ENCODE data around the gene NDUFA11.

NDUFA11 gene

DNA sequence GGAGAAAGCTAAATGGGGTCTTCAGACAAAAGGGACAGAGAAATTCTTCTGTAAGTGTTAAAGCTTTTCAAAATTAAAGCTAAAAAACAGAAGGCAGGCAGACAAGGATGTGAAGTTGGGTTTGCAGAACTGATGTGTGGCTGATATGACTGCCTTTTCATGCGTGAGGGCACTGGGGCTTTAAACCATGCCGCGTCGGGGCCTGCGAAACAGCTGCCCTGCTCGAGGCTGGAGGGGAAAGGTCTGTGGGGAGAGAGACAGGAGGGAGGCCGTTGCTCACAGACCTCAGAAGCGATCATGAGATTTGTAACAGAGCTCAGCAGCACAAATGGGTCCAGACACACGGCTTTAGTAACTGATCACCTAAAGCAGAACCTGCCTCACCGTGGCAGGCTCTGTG is 34.0 kb upstream of the NDUFA11 start:
- Mint-ChIP-seq H3K4me1 (no peaks in the 10 kb centered on the region), H3K27ac (no peak overlapping the region), H3K27me3 (no peaks in the 10 kb centered on the region), H3K36me3 (peaks cover 22% of the 10 kb centered on the region), H3K4me3 (no peak overlapping the region), H3K9me3 (no peaks in the 10 kb centered on the region)
- CTCF ChIA-PET, result interaction anchor here (0.9 to 1.1 kb wide), 2 partner anchors 12 to 134 kb away, joined by 3 read pairs; no protein-coding TSS in a partner anchor
- no peak for DNase-seq

DNA sequence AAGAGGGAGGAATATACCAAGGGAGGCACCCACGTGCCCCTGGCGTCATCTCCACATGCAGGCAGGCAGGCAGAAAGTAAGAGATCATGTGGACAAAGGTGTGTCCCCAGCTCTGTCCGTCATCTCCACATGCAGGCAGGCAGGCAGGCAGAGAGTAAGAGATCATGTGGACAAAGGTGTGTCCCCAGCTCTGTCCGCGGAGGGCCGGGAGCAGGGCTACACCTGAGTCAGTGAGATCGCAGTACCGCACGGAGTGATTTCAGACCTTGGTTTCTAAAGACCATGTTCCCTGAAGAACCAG is 32.7 kb upstream of the NDUFA11 start:
- Mint-ChIP-seq H3K36me3 (peaks cover 23% of the 10 kb centered on the region), H3K9me3 (no peaks in the 10 kb centered on the region), H3K27ac (no peak overlapping the region), H3K27me3 (no peaks in the 10 kb centered on the region), H3K4me1 (no peaks in the 10 kb centered on the region), H3K4me3 (no peak overlapping the region)
- no peak for DNase-seq
- CTCF ChIA-PET, result interaction anchor here (0.9 kb wide), 1 partner anchor 11 kb away, joined by 3 read pairs; no protein-coding TSS in a partner anchor

DNA sequence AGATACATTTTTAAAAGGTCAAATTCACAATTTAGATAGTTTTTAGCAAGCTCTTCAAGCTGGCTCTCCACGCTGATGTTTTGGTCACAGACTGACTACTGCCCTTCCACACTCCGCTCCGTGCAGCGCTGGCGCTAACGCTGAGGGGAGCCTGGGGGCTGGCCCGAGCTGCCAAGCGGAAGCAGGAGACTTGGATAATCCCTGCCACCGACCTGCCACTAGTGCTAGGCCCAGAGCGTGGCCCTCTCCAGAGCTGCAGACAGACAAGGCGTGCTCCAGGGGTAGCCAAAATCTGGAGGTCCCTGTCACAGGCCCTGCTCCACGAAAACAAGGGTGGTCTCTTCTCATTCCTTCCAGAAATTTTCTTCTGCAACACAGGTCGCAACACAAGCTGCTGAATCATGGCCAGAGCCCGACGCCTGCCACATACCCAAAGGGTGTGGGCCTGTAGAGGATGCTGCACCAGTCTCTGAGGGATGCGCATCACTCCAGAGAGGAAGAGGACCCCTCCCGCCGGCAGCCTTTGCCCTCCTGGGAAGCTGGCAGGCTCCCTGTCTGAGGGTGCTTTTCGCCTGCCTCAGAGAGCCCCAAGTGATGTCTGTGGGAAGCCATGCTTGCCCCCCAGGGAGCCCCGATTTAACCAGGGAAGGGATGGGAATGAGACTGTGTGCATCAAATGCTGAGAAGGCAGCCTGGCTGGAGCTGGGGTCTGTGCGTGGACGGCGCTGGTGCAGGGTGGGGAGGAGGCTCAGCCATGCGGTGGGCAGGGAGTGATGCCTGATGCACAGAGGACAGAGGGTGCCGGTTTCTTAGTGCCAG is 32.1 kb upstream of the NDUFA11 start:
- Mint-ChIP-seq H3K9me3 (no peaks in the 10 kb centered on the region), H3K4me1 (no peaks in the 10 kb centered on the region), H3K36me3 (peaks cover 25% of the 10 kb centered on the region), H3K4me3 (no peak overlapping the region), H3K27me3 (no peaks in the 10 kb centered on the region), H3K27ac (no peak overlapping the region)
- DNase-seq, result no peak
- CTCF ChIA-PET, result no interaction called here

GRCh38 chr19:5934774-5935472 is 31.3 kb upstream of the NDUFA11 start:
- Mint-ChIP-seq H3K4me3 (no peak overlapping the region), H3K27me3 (no peaks in the 10 kb centered on the region), H3K27ac (no peak overlapping the region), H3K9me3 (no peaks in the 10 kb centered on the region), H3K4me1 (no peaks in the 10 kb centered on the region), H3K36me3 (peaks cover 22% of the 10 kb centered on the region)
- CTCF ChIA-PET, result no interaction called here
- DNase-seq, result no peak

- no peak for DNase-seq
- Mint-ChIP-seq H3K9me3 (no peaks in the 10 kb centered on the region), H3K27ac (no peak overlapping the region), H3K36me3 (peaks cover 23% of the 10 kb centered on the region), H3K27me3 (no peaks in the 10 kb centered on the region), H3K4me3 (no peak overlapping the region), H3K4me1 (no peaks in the 10 kb centered on the region)
- CTCF ChIA-PET, result no interaction called here
Measured at GRCh38 chr19:5934069-5934401, 30.4 kb upstream of the NDUFA11 start.

DNA sequence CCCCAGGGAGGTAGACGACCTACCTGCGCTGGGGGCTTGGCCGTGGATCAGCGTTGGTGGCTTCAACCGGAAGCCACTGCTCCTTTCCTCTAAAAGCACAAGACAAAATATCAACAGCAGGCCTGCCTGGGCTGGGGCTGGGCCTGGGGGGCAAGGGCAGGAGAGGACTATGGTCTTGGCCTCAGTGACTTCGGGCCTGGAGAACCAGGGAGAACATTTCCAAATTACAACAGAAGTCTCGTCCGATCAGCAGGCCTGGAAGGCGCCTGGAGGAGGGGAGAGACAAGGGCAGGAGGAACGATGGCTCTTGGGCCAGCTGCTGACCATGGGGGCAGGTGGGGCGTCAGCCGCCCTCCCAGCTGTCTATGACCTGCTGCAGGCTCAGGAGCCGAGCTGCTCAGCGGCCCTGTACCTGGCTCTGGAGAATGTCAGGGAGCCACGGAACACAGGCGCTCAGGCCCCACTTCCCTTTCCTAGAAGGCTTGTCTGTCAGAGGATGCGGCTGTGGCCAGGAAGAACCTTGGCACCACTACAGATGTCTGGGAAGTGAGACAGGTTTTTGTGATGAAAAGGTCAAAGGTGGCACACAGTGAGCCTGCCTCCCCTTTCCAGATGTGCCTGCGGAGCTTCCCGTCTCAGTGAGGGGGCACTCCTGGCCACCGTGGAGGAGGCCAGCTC is 29.9 kb upstream of the NDUFA11 start:
- Mint-ChIP-seq H3K4me1 (no peaks in the 10 kb centered on the region), H3K27me3 (no peaks in the 10 kb centered on the region), H3K4me3 (no peak overlapping the region), H3K27ac (peak overlapping the region; percentile 69), H3K9me3 (no peaks in the 10 kb centered on the region), H3K36me3 (peaks cover 27% of the 10 kb centered on the region)
- CTCF ChIA-PET, result no interaction called here
- DNase-seq, result no peak

DNA sequence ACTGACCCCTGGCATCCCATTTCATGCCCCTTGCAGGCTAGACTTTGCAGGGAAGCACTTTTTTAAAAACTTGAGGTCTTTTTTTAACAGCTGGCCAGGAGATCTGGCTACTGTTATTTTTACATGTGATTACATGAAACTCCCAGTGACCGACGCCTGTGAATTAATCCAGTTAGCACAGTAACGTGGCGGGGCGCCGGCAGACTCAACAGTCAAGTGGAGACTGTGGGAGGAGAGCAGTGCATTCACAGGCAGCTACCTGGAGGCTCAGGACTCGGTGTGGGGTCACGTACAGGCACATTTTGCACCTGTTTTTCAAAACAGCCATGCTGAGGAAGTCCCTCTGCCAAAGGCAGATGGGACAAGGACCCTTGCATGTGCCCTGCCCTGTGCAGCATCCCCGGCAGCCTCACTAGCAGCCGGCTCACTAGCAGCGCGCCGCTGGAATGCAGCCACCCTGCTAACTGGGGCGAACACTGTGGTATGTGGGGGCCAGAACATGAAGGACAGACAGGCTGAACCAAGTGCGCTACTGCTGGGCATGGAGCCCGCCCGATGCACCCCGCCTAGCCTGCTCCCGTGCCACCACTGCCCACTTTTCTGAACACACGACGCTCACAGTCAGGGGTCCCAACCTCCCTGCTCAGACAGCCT is 29.1 kb upstream of the NDUFA11 start:
- DNase-seq, result no peak
- no peaks in the 10 kb centered on the region for H3K9me3 Mint-ChIP-seq
- H3K27ac Mint-ChIP-seq, result no peak overlapping the region
- H3K4me1 Mint-ChIP-seq, result no peaks in the 10 kb centered on the region
- CTCF ChIA-PET, result no interaction called here
- H3K4me3 Mint-ChIP-seq, result no peak overlapping the region
- peaks cover 32% of the 10 kb centered on the region for H3K36me3 Mint-ChIP-seq
- H3K27me3 Mint-ChIP-seq, result no peaks in the 10 kb centered on the region

GRCh38 chr19:5932146-5932545 is 28.6 kb upstream of the NDUFA11 start:
- Mint-ChIP-seq H3K27me3 (no peaks in the 10 kb centered on the region), H3K4me3 (no peak overlapping the region), H3K27ac (no peak overlapping the region), H3K4me1 (no peaks in the 10 kb centered on the region), H3K36me3 (peaks cover 30% of the 10 kb centered on the region), H3K9me3 (no peaks in the 10 kb centered on the region)
- no peak for DNase-seq
- CTCF ChIA-PET, result no interaction called here

DNA sequence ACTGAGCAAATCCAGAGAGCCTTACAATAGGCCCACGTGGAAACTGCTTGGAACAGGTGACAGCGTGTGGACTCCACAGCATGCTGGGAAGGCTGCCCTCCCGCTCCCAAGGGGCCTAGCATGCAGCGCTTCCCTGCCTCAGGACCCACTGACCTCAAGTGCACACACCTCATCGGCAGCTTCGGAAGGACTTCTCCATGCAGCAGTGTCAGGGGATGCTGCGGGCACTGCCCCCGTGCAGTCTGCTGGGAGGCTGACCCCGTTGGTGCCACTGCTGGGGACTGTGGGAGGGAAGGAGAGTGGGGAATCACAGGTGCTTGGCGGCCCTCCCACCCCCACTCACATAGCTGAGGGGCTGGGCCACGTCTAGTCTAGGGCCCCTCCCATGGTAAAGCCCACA is 27.7 kb upstream of the NDUFA11 start:
- Mint-ChIP-seq H3K27ac (no peak overlapping the region), H3K36me3 (peaks cover 27% of the 10 kb centered on the region), H3K27me3 (no peaks in the 10 kb centered on the region), H3K4me3 (no peak overlapping the region), H3K4me1 (no peaks in the 10 kb centered on the region), H3K9me3 (no peaks in the 10 kb centered on the region)
- DNase-seq, result no peak
- CTCF ChIA-PET, result no interaction called here

DNA sequence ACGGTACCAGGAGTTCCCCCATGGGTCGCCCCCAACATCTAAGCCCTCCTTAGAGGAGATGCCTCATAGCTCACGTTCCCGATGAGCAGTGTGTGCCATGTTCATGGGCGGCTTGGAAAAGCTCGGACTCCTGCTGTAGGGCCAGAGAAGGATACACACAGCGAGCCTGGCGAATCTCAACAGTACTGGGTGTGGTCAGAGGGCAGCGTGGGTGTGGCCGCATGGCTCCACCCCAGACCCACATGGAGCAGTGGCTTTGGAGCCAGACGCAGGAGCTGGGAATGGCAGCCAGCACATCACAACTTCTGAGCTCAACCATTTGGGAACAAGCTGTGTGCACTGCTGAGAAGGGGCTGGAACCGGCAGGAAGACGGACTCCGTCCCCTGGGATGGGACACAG is 26.0 kb upstream of the NDUFA11 start:
- CTCF ChIA-PET, result no interaction called here
- Mint-ChIP-seq H3K27me3 (no peaks in the 10 kb centered on the region), H3K9me3 (no peaks in the 10 kb centered on the region), H3K27ac (no peak overlapping the region), H3K36me3 (peaks cover 37% of the 10 kb centered on the region), H3K4me3 (no peak overlapping the region), H3K4me1 (no peaks in the 10 kb centered on the region)
- DNase-seq, result no peak

DNA sequence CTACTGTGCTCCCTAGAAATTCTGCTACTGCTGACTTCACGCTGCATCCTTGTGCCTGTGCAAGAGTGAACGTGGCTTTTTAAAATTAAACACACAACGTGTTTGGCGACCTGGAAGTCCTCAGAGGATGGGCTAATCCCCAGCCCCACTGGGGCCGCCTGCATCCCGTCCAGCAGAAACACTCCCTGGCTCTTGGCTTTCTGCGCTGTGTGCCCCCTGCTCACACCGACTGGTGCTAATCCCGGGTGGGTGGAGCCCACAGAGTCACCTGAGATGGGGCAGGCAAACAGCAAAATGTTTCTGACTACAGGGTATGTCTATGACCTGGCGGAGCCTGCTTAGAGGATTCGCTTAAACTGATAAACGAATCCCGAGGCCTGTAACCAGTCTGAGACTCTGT is 25.6 kb upstream of the NDUFA11 start:
- no peaks in the 10 kb centered on the region for H3K27me3 Mint-ChIP-seq
- DNase-seq, result no peak
- no peaks in the 10 kb centered on the region for H3K4me1 Mint-ChIP-seq
- H3K27ac Mint-ChIP-seq, result no peak overlapping the region
- no peak overlapping the region for H3K4me3 Mint-ChIP-seq
- H3K36me3 Mint-ChIP-seq, result peaks cover 38% of the 10 kb centered on the region
- CTCF ChIA-PET, result no interaction called here
- no peaks in the 10 kb centered on the region for H3K9me3 Mint-ChIP-seq

DNA sequence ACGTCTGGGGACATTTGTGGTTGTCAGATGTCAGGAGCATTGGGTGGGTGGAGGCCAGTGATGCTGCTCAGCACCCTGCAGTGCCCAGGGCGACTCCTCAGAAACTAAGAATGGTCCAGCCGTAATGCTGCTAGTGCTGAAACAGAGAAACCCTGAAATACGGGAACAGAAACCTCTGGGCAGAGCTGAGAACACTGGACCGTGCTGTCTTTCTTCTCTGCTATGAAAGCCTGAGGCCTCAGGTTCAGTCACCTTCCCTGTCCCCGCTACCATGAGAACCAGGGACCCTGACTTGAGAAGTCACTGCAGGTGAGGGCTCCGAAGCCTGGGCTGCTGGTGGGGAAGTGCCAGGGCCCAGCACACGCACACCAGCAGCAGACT is 23.8 kb upstream of the NDUFA11 start:
- CTCF ChIA-PET, result no interaction called here
- H3K4me1 Mint-ChIP-seq, result no peaks in the 10 kb centered on the region

DNA sequence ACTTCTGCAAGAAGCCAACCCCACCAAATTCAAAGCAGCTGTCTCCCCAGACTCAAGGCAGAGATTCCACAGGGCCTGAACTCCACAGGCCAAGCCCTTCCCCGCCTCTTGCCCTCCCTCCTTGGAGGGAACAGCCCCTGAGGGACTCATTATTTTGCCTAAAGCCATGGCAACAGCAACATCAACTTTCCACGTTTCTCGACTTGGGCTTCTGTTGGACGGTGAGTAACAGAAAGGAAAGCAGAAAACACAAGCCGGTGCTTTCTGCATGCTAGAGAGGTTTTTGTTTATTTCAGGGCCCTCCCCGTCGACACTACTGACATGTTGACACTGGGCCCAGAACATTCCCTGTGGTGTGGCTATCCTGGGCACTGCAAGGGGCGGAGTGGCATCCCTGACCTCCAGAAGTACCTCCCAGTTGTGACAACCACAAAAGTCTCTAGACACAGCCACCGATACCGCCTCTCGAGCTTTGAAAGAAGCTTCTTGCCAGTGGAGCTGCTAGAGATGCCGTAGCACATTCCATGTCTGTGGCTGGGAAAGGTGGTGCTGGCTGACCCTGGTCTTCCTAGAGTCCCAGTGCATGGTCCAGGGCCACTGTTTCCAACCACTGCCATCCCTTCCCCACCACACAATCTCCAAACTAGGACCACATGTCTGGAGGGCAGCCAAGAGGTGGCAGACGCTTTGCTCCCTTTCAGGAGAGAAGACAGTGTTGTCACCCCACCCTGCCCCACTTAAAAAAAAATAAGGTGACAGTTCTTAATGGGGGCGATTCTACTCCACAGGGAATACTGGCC is 23.3 kb upstream of the NDUFA11 start:
- Mint-ChIP-seq H3K27me3 (no peaks in the 10 kb centered on the region), H3K36me3 (peaks cover 42% of the 10 kb centered on the region), H3K27ac (peak overlapping the region; percentile 49), H3K4me3 (no peak overlapping the region), H3K4me1 (no peaks in the 10 kb centered on the region), H3K9me3 (no peaks in the 10 kb centered on the region)
- CTCF ChIA-PET, result interaction anchor here (0.6 kb wide), 1 partner anchor 20 kb away, joined by 3 read pairs; no protein-coding TSS in a partner anchor
- no peak for DNase-seq

More for the DNA sequence above, 23.8 kb upstream of the NDUFA11 start:
- Mint-ChIP-seq H3K27me3 (no peaks in the 10 kb centered on the region), H3K27ac (no peak overlapping the region), H3K4me3 (no peak overlapping the region), H3K36me3 (peaks cover 41% of the 10 kb centered on the region), H3K9me3 (no peaks in the 10 kb centered on the region)
- DNase-seq, result no peak

All from activated naive CD4-positive, alpha-beta T cell treated with anti-CD3 and anti-CD28 coated beads, Interleukin-2, amount 10 ng/mL, durations not matched to agents 7 days and 5 days (primary cell).